GM10248 (cell line): Measurements from ENCODE around the gene SHB.

Experiments
- CTCF ChIA-PET: fragments of 300-600 bp; sonication (Branson Sonifier 250); formaldehyde crosslinking; extraction: SDS; loops from one replicate; lab custom pipeline; 2021; ENCODE audit warnings: antibody characterized with exemption; lab: Yijun Ruan, JAX
- POLR2A ChIA-PET: fragments of 350-650 bp; sonication (Branson Sonifier 250); formaldehyde crosslinking; extraction: SDS; loops from one replicate; lab custom pipeline; 2020; ENCODE audit warnings: antibody characterized with exemption; lab: Yijun Ruan, JAX
- DNase-seq: peaks from one replicate; pipeline ENCODE4 v3.0.0; 2012; ENCODE audit errors: extremely low spot score
- TF ChIP-seq, protein P1 (sequence below): IDR thresholded peaks from 2 replicates; pipeline ENCODE4 v1.5.1; 2012; ENCODE audit warnings: mild to moderate bottlenecking, low read depth; ENCODE audit errors: extremely low read depth, missing control alignments, control extremely low read depth

SHB gene

DNA sequence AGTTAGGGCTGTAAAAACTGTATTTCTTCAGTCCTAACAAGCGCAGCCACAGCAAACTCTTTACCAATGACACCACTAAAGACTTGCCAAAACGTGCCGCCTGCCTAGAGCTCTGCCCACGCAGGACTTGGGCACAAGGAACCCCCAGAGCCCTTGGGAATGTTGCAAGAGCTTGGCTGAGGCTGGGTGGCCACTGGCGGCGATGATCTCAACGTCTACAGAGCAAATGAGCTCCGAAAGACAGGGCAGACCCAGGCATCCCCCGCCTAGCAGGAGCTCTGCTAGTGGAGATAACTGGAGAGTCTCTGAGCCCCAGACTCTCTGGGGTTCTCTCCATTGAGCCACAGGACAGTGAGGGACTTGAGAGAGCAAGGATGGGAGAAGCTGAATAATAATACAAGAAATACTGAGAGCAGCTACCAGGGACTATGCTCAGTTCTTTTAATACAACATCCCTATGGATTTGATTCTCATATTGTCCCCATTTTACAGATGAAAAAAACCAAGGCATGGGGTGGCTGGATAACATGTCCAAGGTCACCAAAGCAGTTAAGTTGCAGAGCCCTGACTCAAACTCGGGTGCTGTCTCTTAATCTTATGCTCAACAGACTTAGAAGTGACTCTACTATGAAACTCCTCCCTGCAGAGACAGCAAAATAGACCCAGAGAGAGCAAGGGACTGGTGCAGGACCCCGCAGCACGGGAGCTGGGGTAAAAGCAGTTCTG, 32.5 kb downstream of the SHB start:
- ChIA-PET POLR2A (no interaction called here), CTCF (interaction anchor here (0.9 to 2.1 kb wide), 4 partner anchors 9 to 122 kb away, joined by 3 to 9 read pairs (median 4); no protein-coding TSS in a partner anchor)
- no peak for DNase-seq
- TF ChIP-seq, protein P1, sequence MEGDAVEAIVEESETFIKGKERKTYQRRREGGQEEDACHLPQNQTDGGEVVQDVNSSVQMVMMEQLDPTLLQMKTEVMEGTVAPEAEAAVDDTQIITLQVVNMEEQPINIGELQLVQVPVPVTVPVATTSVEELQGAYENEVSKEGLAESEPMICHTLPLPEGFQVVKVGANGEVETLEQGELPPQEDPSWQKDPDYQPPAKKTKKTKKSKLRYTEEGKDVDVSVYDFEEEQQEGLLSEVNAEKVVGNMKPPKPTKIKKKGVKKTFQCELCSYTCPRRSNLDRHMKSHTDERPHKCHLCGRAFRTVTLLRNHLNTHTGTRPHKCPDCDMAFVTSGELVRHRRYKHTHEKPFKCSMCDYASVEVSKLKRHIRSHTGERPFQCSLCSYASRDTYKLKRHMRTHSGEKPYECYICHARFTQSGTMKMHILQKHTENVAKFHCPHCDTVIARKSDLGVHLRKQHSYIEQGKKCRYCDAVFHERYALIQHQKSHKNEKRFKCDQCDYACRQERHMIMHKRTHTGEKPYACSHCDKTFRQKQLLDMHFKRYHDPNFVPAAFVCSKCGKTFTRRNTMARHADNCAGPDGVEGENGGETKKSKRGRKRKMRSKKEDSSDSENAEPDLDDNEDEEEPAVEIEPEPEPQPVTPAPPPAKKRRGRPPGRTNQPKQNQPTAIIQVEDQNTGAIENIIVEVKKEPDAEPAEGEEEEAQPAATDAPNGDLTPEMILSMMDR, result no peak

DNA sequence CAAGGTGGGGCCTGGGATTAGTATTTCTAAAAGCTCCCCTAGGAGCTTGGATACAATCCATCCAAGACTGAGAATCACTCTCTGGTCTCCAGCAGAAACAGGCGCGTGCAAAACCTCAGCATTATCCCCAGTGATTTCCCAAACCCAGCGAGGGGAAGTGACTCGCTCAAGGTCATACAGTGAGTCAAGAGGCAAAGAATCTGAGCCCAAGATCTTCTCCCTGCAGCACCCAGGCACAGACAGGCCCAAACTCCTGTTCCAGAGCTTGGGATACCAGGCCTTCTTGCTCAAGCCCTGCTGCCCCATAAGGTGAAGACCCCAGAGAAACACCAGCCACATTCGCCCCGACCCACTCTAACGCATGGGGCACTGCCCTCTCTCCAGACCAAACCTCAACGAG, 33.2 kb downstream of the SHB start:
- ChIA-PET CTCF (interaction anchor here (0.9 to 2.1 kb wide), 5 partner anchors 9 to 121 kb away, joined by 3 to 9 read pairs (median 3); no protein-coding TSS in a partner anchor), POLR2A (no interaction called here)

DNA sequence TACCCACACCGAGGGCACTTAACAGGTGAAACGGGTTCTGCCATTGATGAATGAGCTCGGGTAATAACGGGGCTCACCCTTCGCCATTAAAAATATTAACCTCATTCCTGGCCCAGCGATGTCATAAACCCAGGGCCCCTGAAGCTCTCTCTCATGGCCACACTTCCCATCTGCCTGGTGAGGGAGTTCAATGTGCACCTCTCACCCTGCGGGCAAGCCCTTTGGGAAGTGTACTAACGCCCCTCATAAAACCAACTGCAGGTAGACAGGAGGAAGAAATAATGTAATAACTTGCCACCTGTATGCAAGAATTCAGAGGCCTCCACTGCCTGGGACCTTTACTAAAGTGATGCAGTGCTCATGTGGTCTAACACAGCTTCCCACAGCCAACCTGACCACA, 35.1 kb downstream of the SHB start:
- CTCF ChIA-PET, result interaction anchor here (0.8 to 1.2 kb wide), 2 partner anchors 10 to 120 kb away, joined by 3 read pairs; no protein-coding TSS in a partner anchor
- TF ChIP-seq, protein P1, result no peak
- DNase-seq, result no peak
- POLR2A ChIA-PET, result no interaction called here

More for the DNA sequence above, 33.2 kb downstream of the SHB start:
- TF ChIP-seq, protein P1, result no peak
- no peak for DNase-seq

DNA sequence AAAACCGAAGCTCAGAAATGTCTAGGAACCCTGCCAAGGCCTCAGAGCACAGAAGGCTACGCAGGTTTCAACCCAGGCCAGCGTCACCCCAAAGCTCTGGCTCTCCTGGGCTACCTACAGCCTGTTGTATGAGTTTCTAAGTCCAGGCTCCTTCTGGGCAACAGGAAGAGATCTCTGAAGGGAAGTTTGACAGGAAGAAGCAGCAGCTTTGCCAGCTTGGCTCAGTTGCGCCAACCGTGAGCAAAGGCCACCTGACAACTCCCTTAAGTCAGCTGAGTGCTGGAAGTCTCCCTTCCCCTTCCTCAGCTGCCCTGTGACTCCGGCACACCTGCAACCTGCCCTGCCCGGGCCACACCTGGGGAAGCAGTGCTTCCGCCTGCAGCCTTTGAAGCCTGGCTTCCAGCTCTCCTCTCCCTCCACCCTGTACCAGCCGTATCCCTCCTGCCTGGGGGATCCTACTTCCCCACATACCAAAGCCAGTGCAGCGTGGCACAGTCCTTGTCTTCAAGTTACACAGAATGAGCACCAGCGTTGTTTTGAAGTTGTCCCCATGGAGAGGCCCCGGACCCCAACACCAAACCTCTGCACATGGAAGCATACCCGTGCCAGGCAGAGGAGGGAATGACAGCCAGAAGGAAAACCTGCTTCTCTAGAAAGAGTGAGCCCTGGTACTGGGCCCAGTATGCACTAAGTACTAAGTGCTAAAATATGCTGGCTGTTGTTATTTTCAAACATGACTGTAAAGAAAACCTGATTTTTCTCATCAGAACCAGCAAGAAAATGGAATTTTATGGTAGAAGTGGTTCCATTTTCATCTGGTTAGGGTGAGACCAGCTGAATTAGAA, 36.5 kb downstream of the SHB start:
- TF ChIP-seq, protein P1, result no peak
- ChIA-PET CTCF (interaction anchor here (1.2 kb wide), 1 partner anchor 9 kb away, joined by 4 read pairs; no protein-coding TSS in a partner anchor), POLR2A (no interaction called here)
- DNase-seq, result no peak

DNA sequence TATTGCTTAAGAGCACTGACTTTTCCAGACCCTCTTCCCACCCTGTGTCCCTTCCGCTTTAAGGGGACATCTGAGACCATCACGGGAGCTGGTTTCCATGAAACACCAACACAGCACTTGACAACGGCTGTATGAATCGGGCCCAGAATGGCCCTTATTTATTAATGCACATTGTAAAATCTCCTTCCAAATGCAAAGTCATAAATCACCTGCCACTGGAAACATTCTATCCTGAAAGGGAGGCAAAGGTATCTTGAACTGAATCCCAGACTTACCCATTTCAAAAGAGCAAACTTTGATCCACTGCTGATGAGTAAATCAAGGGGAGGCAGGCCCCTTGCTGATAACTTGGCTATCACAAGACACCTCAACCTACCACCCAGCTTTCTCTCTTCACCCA, 37.4 kb downstream of the SHB start:
- no peak for DNase-seq
- TF ChIP-seq, protein P1, result no peak
- ChIA-PET POLR2A (no interaction called here), CTCF (interaction anchor here (0.9 to 1.6 kb wide), 3 partner anchors 11 to 59 kb away, joined by 3 to 6 read pairs (median 3); no protein-coding TSS in a partner anchor)

DNA sequence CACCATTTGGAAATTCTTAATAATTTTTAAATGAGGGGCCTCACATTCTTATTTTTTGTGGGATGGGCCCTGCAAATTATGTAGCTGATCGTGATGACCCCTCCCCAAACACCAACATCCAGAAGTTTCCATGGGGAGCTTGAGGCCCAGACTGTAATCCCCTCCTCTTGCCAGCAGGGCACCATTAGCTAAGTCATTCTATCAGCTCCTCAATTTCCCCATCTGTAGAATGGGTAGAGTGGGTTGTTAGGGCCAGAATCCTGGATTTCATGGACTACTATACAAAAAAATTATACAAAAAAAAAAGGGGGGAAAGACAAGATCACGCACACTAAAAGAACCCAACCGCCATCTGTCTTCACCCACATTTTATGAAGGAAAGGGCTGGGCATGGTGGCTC, 38.4 kb downstream of the SHB start:
- POLR2A ChIA-PET, result no interaction called here
- no peak for DNase-seq
- CTCF ChIA-PET, result interaction anchor here (0.8 to 1.6 kb wide), 6 partner anchors 10 to 127 kb away, joined by 3 to 6 read pairs (median 3); no protein-coding TSS in a partner anchor
- TF ChIP-seq, protein P1, result no peak
